SJCRH30 (cell line): ENCODE results near the gene DRAP1. TPM values are rescaled to one million over a fixed set of nuclear protein-coding genes. Genes with fewer than 3 reads are reported as not detected.

Experiments
- DNase-seq, 2 experiments: peaks; one replicate each; pipeline ENCODE4 v3.0.0-alpha.2; 2015 to 2020
- H3K27ac ChIP-seq: fragments of 250-450 bp; sonication (Bioruptor Pico); 2 replicates; pipeline ENCODE4 v1.5.1; 2020; ENCODE audit warnings: mild to moderate bottlenecking, moderate library complexity
- H3K27me3 ChIP-seq: fragments of 250-450 bp; sonication (Bioruptor Pico); 2 replicates; pipeline ENCODE4 v1.5.1; 2020; ENCODE audit warnings: mild to moderate bottlenecking, moderate library complexity
- H3K36me3 ChIP-seq: fragments of 250-450 bp; sonication (Bioruptor Pico); 2 replicates; pipeline ENCODE4 v1.5.1; 2020; ENCODE audit warnings: mild to moderate bottlenecking, moderate library complexity
- H3K4me1 ChIP-seq: fragments of 250-450 bp; sonication (Bioruptor Pico); 2 replicates; pipeline ENCODE4 v1.5.1; 2020; ENCODE audit warnings: mild to moderate bottlenecking, moderate library complexity
- H3K4me3 ChIP-seq: fragments of 250-450 bp; sonication (Bioruptor Pico); 2 replicates; pipeline ENCODE4 v1.5.1; 2020; ENCODE audit warnings: mild to moderate bottlenecking, moderate library complexity
- H3K9me3 ChIP-seq: fragments of 250-450 bp; sonication (Bioruptor Pico); replicated peaks from 2 replicates; pipeline ENCODE4 v1.5.1; 2020; ENCODE audit warnings: mild to moderate bottlenecking, moderate library complexity
- total RNA-seq: library from RNA; depleted of rRNA; stranded (reverse); fragments of >200 nt; shearing (Covaris generic); gene quantifications from 2 replicates; pipeline ENCODE4 v1.2.3, GENCODE V29; 2014

Gene DRAP1
- total RNA-seq, 1 experiment from 2014 or later: 72.7 TPM

DNA sequence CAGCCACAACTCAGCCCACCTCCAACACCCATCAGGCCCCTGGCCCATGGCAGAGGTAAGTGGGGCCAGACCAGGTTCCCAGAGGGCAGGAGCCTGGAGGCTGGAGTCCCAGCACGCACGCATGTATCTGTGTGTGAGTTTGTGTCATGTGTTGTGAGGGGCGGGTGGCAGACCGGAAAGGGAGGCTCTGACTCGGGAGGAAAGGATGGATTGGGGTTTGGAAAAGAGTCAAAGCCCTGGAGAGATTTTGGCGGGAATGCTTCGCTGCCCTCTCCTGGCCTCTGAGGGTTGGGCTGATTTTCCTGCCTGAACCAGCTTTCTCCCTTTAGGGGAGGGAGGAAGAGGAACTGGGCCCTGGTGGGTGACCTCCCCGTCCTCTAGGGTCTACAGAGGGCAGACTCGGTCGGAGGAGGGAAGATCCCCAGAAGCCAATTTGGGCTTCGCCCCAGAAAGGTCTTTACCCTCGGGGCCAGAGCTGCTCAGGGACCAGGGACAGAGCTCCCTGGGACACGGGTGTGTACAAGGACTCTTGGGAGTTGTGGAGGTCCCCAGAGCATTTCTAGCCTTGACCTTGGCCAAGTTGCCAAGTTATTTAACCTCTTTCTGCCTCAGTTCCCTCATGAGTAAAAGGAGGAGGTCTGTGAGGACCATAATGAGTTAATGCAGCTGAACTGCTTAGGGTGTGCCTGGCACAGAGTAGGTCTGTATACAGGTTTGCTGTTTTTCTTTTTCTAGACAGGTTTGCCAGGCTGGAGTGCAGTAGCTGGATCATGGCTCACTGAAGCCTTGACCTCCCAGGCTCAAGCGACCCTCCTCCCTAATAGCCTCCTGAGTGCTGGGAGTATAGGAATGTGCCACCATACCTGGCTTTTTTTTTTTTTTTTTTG lies 7.3 kb upstream of the DRAP1 start:
- peak overlapping the region; percentile 61 for H3K27ac ChIP-seq
- H3K4me1 ChIP-seq: peaks cover 51% of the 10 kb centered on the region
- no peaks in the 10 kb centered on the region for H3K27me3 ChIP-seq
- no peaks in the 10 kb centered on the region for H3K9me3 ChIP-seq
- DNase-seq: peak; percentile 83 to 89
- H3K4me3 ChIP-seq: 0 out of 2 replicates have a peak overlapping the region, but pooled peaks have one; percentile 12
- no peaks in the 10 kb centered on the region for H3K36me3 ChIP-seq

- H3K9me3 ChIP-seq: no peaks in the 10 kb centered on the region
- DNase-seq: peak; percentile 76 to 79
- H3K36me3 ChIP-seq: no peaks in the 10 kb centered on the region
- no peak overlapping the region for H3K4me3 ChIP-seq
- no peaks in the 10 kb centered on the region for H3K27me3 ChIP-seq
- H3K4me1 ChIP-seq: peaks cover 55% of the 10 kb centered on the region
- H3K27ac ChIP-seq: peak overlapping the region; percentile 61
These were observed 6.4 kb upstream of the DRAP1 start for GRCh38 chr11:65912845-65913244.

DNA sequence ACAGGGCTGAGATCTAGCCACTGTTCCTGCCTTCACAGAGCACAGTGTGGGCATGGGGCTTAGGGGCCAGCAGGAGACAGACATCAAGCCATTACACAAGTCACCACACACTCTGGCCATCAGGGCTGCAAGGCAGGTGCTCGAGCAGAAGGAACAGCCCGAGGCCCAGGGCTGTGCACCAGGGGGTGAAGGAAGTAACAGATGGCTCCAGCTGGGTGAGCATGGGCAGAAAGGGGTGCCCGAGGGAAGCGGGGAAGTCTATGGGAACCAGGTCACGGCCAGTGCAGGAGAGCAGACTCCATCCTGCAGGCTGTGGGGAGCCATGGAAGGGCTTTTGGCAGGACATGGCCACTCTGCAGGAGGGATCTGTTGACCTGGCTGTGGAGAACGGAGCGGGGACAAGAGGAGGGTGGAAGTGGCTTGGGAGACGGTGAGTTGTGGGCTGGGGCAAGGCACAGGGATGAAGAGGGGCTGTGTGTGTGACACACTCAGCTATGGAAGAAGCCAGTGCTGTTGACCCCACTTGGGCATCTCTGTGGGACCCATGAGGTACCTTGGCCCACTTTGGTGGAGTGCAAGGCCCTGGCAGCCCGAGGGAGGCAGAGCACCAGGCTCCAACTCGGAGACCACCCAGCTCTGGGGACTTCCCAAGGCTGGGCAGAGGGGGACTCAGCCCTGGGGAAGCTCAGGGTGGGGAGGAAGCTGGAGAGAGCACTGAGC lies 4.0 kb upstream of the DRAP1 start:
- Histone ChIP-seq H3K36me3 (no peaks in the 10 kb centered on the region), H3K9me3 (no peaks in the 10 kb centered on the region), H3K27me3 (no peaks in the 10 kb centered on the region), H3K4me3 (no peak overlapping the region), H3K27ac (peak overlapping the region; percentile 71), H3K4me1 (peaks cover 56% of the 10 kb centered on the region)
- DNase-seq: peak; percentile 54 to 63

GRCh38 chr11:65915821-65916251 lies 3.4 kb upstream of the DRAP1 start:
- no peaks in the 10 kb centered on the region for H3K27me3 ChIP-seq
- peaks cover 56% of the 10 kb centered on the region for H3K4me1 ChIP-seq
- no peaks in the 10 kb centered on the region for H3K36me3 ChIP-seq
- peak; percentile 81 to 91 for DNase-seq
- H3K9me3 ChIP-seq: no peaks in the 10 kb centered on the region
- peak overlapping the region; percentile 16 for H3K4me3 ChIP-seq
- H3K27ac ChIP-seq: peak overlapping the region; percentile 71

DNA sequence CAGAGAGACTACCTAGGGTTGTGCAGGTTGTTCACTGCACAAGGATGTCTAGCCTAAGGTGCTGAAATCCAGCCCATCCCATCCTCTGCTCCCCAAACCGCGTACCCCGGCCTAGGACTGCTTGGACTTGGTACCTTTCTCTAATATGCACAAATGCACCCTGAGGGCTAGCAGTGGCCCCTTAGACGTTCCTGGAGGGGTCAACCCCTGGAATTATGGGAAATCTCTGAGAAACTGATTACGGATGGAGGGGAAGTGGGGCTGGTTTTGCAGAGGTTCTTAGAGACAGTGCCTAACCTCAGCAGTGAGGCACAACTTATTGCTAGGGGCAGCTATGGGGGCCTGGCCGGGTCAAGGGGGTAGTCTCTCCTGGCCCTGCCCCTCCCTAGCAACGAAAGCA lies 2.8 kb upstream of the DRAP1 start:
- H3K4me1 ChIP-seq: peaks cover 53% of the 10 kb centered on the region
- no peaks in the 10 kb centered on the region for H3K27me3 ChIP-seq
- peak overlapping the region; percentile 71 for H3K27ac ChIP-seq
- no peaks in the 10 kb centered on the region for H3K36me3 ChIP-seq
- DNase-seq: no peak
- no peaks in the 10 kb centered on the region for H3K9me3 ChIP-seq
- H3K4me3 ChIP-seq: no peak overlapping the region; the same call in 1 of the 2 replicates

GRCh38 chr11:65917077-65917433 lies 2.2 kb upstream of the DRAP1 start:
- H3K9me3 ChIP-seq: no peaks in the 10 kb centered on the region
- peaks cover 47% of the 10 kb centered on the region for H3K4me1 ChIP-seq
- no peak for DNase-seq
- no peaks in the 10 kb centered on the region for H3K36me3 ChIP-seq
- H3K27me3 ChIP-seq: no peaks in the 10 kb centered on the region
- H3K27ac ChIP-seq: no peak overlapping the region
- no peak overlapping the region for H3K4me3 ChIP-seq

DNA sequence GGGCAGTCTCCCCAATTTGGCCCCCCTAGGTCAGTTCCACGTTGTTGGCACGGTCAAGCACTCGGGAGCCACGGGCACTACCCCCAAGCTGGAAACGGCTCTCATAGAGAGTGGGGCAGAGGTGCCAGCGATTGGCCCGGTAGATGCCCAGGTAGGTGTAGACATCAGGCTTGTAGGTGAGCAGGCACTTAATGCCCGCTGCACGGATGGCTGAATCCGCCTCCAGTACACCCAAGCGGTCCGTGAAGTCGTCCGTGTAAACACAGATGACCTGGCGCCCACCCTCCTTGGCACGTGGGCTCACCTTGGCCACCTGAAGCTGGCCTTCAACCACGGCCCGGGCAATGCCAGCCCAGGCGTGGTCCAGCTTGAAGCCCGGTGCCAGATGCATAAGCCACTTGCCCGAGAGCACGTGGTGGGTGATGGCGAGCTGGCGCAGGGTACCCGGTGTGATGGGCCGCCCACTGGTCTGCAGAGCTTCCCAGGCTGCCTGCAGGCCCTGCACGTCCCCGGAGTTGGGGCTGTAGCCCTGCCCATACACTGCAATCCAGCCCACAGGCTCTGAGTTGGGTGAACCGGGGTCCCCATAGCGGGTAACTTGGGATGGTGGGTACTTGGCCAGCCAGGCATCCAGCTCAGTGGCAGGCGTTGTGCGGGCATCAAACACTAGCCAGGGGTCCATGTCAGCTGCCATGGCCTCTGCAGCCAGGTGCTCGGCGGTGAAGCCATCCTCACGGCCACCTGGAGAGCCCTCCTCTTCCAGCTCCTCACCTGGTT lies 1.6 kb upstream of the DRAP1 start:
- Histone ChIP-seq H3K36me3 (no peaks in the 10 kb centered on the region), H3K27ac (no peak overlapping the region), H3K9me3 (no peaks in the 10 kb centered on the region), H3K4me1 (peaks cover 41% of the 10 kb centered on the region), H3K4me3 (peak overlapping the region; percentile 87), H3K27me3 (no peaks in the 10 kb centered on the region)
- no peak for DNase-seq

- Histone ChIP-seq H3K4me1 (peaks cover 33% of the 10 kb centered on the region), H3K27ac (peak within 1 kb of the TSS; percentile 70), H3K9me3 (no peaks in the 10 kb centered on the region), H3K36me3 (no peaks in the 10 kb centered on the region), H3K27me3 (no peaks in the 10 kb centered on the region), H3K4me3 (peak within 1 kb of the TSS; percentile 87)
- DNase-seq: peak; percentile 51 to 52
These were observed 750 bp upstream of the DRAP1 start, which contains the start of gene C11orf68 for GRCh38 chr11:65918211-65919140. TSS of gene C11orf68 (minus strand) at chr11:65919062. CDS start at chr11:65919031, 31 bp downstream.

- Histone ChIP-seq H3K27me3 (no peaks in the 10 kb centered on the region), H3K4me1 (peaks cover 24% of the 10 kb centered on the region), H3K9me3 (no peaks in the 10 kb centered on the region), H3K27ac (no peak overlapping the region; the same call in 1 of the 2 replicates), H3K4me3 (peak overlapping the region; percentile 84), H3K36me3 (no peaks in the 10 kb centered on the region)
- no peak for DNase-seq
These were observed 546 bp downstream of the DRAP1 start for GRCh38 chr11:65919573-65920371.

- Histone ChIP-seq H3K9me3 (no peaks in the 10 kb centered on the region), H3K4me1 (peaks cover 18% of the 10 kb centered on the region), H3K4me3 (peak overlapping the region; percentile 84), H3K36me3 (no peaks in the 10 kb centered on the region), H3K27ac (no peak overlapping the region), H3K27me3 (no peaks in the 10 kb centered on the region)
- DNase-seq: no peak
These were observed 1.2 kb downstream of the DRAP1 start for GRCh38 chr11:65920372-65920802.

GRCh38 chr11:65921033-65921555 lies 1.9 kb downstream of the DRAP1 start:
- no peak for DNase-seq
- Histone ChIP-seq H3K4me3 (no peak overlapping the region), H3K27ac (no peak overlapping the region), H3K4me1 (peaks cover 13% of the 10 kb centered on the region; the same call in 1 of the 2 replicates), H3K36me3 (no peaks in the 10 kb centered on the region), H3K27me3 (no peaks in the 10 kb centered on the region), H3K9me3 (no peaks in the 10 kb centered on the region)

DNA sequence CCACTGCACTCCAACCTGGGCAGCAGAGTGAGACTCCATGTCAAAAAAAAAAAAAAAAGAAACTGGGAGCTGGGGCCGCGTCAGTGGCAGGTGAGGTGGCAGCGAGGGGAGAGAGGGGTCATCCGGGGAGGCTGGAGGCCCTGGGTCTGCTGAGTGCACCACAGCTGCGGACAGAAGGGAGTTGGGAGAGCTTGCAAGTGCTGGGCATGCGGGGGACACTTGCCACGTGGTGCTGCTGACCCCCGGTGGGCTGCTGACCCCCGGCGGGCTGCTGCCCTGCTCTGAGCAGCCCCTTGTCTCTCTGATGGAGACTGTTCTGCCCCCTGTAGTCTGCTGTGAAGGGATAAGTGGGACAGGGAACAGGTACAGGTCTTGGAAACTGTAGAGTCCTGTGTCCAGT lies 2.6 kb downstream of the DRAP1 start:
- no peak overlapping the region for H3K4me3 ChIP-seq
- no peaks in the 10 kb centered on the region for H3K36me3 ChIP-seq
- H3K4me1 ChIP-seq: peaks cover 5% of the 10 kb centered on the region; the same call in 1 of the 2 replicates
- H3K9me3 ChIP-seq: no peaks in the 10 kb centered on the region
- DNase-seq: no peak
- H3K27ac ChIP-seq: no peak overlapping the region
- H3K27me3 ChIP-seq: no peaks in the 10 kb centered on the region

DNA sequence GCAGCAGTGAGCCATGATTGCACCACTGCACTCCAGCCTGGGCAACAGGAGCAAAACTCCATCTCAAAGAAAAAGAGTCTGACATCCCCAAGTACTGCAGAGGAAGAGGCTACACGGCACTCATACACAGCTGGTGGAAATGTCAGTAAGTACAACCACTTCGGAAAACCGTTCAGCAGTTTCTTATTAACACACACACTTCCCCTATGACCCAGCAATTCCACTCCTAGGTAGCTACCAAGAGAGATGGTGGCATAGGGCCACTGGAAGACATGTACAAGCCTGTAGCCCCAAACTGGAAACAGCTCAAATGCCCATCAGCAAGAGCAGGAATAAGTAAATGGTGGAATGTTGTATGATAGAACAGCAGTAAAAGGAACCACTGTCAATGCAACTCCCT lies 3.3 kb downstream of the DRAP1 start:
- no peaks in the 10 kb centered on the region for H3K27me3 ChIP-seq
- DNase-seq: no peak
- peaks cover 4% of the 10 kb centered on the region; the same call in 1 of the 2 replicates for H3K4me1 ChIP-seq
- H3K36me3 ChIP-seq: no peaks in the 10 kb centered on the region
- no peak overlapping the region for H3K27ac ChIP-seq
- no peak overlapping the region for H3K4me3 ChIP-seq
- no peaks in the 10 kb centered on the region for H3K9me3 ChIP-seq
